SH-SY5Y (cell line): ENCODE data around the gene CCDC159.

ENCODE experiments used
- GATA2 ChIP-seq: IDR thresholded peaks from 2 replicates; pipeline ENCODE4 v1.6.1; 2011; ENCODE audit warnings: mild to moderate bottlenecking, low read depth, low read length
- GATA3 ChIP-seq: IDR thresholded peaks from 2 replicates; pipeline ENCODE4 v1.6.1; 2011; ENCODE audit warnings: low read depth, mild to moderate bottlenecking, low read length, moderate library complexity

DNA sequence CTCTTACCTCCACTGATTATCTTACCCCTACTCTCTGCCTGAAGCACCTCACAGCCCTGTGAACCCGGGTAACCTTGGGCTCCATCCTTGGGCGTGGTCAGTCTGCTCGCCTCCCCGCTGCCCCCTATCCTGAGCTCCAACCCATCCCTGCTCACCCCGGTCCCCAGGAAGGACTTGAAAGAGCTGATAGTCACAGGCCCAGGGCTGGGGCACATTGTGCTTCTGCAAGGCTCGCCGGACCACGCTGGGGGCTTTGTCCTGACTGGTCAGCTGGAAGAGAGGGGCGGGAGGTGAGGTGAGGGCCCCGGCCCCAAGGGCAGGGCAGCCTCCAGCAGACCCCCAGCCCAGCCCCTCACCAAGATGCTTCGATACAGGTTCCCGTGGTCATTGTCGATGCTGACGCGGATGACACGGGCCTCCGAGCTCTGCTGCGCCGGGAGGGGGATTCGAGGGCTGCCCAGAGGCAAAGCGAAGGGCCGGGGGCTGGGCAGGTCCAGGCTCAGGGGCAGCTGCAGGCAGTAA, 50.8 kb downstream of the CCDC159 start:
- TF ChIP-seq GATA2 (no peak), GATA3 (no peak)
